Urothelium cell line (cell line): ENCODE data around the gene TTC39C.
A peak's percentile ranks its signal among the peaks of the same experiment; 100 is the strongest.

Source experiments
- DNase-seq: peaks from one replicate; pipeline ENCODE4 v3.0.0; 2011; ENCODE audit warnings: low spot score, mixed read lengths
- FAIRE-seq: peaks from 2 replicates; lab custom pipeline; 2011; peaks lifted over from hg19 to GRCh38; lab: Jason Lieb, UNC

TTC39C gene

GRCh38 chr18:24176727-24177416 lies 162.3 kb downstream of the TTC39C start:
- no peak for FAIRE-seq
- DNase-seq = peak; percentile 11

- FAIRE-seq (no peak), DNase-seq (no peak)
Measured at GRCh38 chr18:24177499-24178133, 163.1 kb downstream of the TTC39C start.

- no peak for DNase-seq
- no peak for FAIRE-seq
Measured at GRCh38 chr18:24180048-24180447, 165.5 kb downstream of the TTC39C start.

GRCh38 chr18:24181806-24182205 lies 167.3 kb downstream of the TTC39C start:
- DNase-seq = no peak
- no peak for FAIRE-seq
